Lung (tissue), 12 donors: Measurements from ENCODE around the gene IQCM. TPM values are rescaled to one million over a fixed set of nuclear protein-coding genes. Genes with fewer than 3 reads are reported as not detected.

Source experiments
- ATAC-seq: fragments of 200-7000 bp; cut with Tn5 transposase; one replicate; pipeline ENCODE4 v1.9.1; 2020; ENCODE audit warnings: moderate number of reproducible peaks; ENCODE audit not compliant: insufficient read depth, low FRiP score
- DNase-seq, 3 donors: peaks; one replicate each; pipeline ENCODE4 v3.0.0-alpha.2; 2013 to 2017
- H3K27ac ChIP-seq, 2 donors: one replicate each; pipeline ENCODE4 v1.5.1; 2013; ENCODE audit warnings: mild to moderate bottlenecking in 2 of 2, moderate library complexity in 2 of 2, control low read depth in 1 of 2, inconsistent platforms in 1 of 2, low read depth in 1 of 2, low read length in 1 of 2
- H3K27me3 ChIP-seq, 3 donors: one replicate each; pipeline ENCODE4 v1.5.1; 2013; ENCODE audit warnings: low read length in 2 of 3; ENCODE audit not compliant: control insufficient read depth in 3 of 3, insufficient read depth in 3 of 3
- H3K36me3 ChIP-seq, 4 donors: one replicate each; pipeline ENCODE4 v1.5.1; 2013; ENCODE audit warnings: low read length in 4 of 4, mild to moderate bottlenecking in 1 of 4, moderate library complexity in 1 of 4; ENCODE audit not compliant: control insufficient read depth in 4 of 4, insufficient read depth in 4 of 4
- H3K4me1 ChIP-seq, 5 donors: one replicate each; pipeline ENCODE4 v1.5.1; 2013; ENCODE audit warnings: low read length in 5 of 5, mild to moderate bottlenecking in 2 of 5, moderate library complexity in 1 of 5; ENCODE audit not compliant: control insufficient read depth in 5 of 5, insufficient read depth in 5 of 5
- H3K4me3 ChIP-seq: one replicate; pipeline ENCODE4 v1.5.1; 2013; ENCODE audit warnings: mild to moderate bottlenecking, control low read depth, moderate library complexity
- H3K9ac ChIP-seq, 2 donors: one replicate each; pipeline ENCODE4 v1.5.1; 2013; ENCODE audit warnings: low read length in 2 of 2, control low read depth in 1 of 2; ENCODE audit not compliant: insufficient read depth in 1 of 2
- H3K9me3 ChIP-seq, 4 donors: one replicate each; pipeline ENCODE4 v1.5.1; 2013; ENCODE audit warnings: low read length in 3 of 4, mild to moderate bottlenecking in 1 of 4, moderate library complexity in 1 of 4; ENCODE audit not compliant: control insufficient read depth in 4 of 4, insufficient read depth in 3 of 4
- CTCF ChIP-seq: IDR thresholded peaks from 2 replicates; pipeline ENCODE4 v1.5.1; 2012; ENCODE audit warnings: mild to moderate bottlenecking; ENCODE audit errors: control extremely low read depth, extremely low read depth
- WGBS, 2 donors: extraction: QIAGEN DNeasy Blood & Tissue Kit; methylation state at CpG; one replicate each; pipeline ENCODE4 v1.1.7; 2013; 5-methylcytosine and 5-hydroxymethylcytosine counted together
- polyA plus RNA-seq, 2 donors: library from polyadenylated mRNA; stranded (reverse); fragments of 200-250 nt; gene quantifications; one replicate each; pipeline ENCODE4 v1.2.1, GENCODE V29; 2013
- total RNA-seq, 2 donors: library from RNA; depleted of rRNA in 1 of 2; stranded (reverse); fragments of >200 nt in 1 of 2; gene quantifications; one replicate each; pipeline ENCODE4 v1.2.1, GENCODE V29; 2014 to 2021
- donor health status: control.
- donor health status: control.
- donor health status: Bipolar disorder and iron deficiency.
- donor health status: healthy.
- donor health status: DM: yes; HTN: yes; CAD: no.

IQCM gene
- total and polyA plus RNA-seq, 4 donors = not detected

DNA sequence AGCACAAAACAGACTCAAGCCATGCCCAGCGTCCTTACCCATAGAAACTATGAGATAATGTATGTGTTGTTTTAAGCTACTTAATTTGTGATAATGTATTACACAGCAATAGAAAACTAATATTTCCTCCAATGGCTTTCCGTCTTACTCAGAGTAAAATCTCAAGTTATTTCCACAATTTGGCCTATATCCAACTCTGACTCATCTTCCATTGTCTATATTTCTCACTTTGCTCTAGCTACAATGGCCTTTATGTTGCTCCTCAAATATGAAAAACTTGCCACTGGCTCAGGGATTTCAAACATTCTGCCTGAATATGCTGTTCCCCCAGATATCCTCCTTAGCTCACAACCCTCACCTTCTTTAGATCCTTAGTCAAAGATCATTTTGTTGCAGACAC lies 31.6 kb downstream of the IQCM start:
- no peaks in the 10 kb centered on the region for H3K9me3 ChIP-seq
- H3K4me3 ChIP-seq = no peak overlapping the region
- no peaks in the 10 kb centered on the region for H3K36me3 ChIP-seq
- DNase-seq (no peak), ATAC-seq (no peak)
- no peak overlapping the region for H3K9ac ChIP-seq
- H3K27me3 ChIP-seq = no peaks in the 10 kb centered on the region
- WGBS, 2 donors = 82 to 86% methylated on average over 2 of the region's 2 CpGs
- no peak overlapping the region for H3K27ac ChIP-seq
- no peaks in the 10 kb centered on the region for H3K4me1 ChIP-seq
- TF ChIP-seq CTCF = no peak

GRCh38 chr4:149781150-149781549 lies 34.5 kb downstream of the IQCM start:
- H3K27ac ChIP-seq = no peak overlapping the region
- no peak overlapping the region for H3K9ac ChIP-seq
- 79 to 82% methylated on average over 3 of the region's 3 CpGs for WGBS, 2 donors
- no peaks in the 10 kb centered on the region for H3K4me1 ChIP-seq
- H3K9me3 ChIP-seq = peaks cover 0 to 3% (median 0%) of the 10 kb centered on the region in 4 donors
- DNase-seq (no peak), ATAC-seq (no peak)
- no peak for TF ChIP-seq CTCF
- H3K36me3 ChIP-seq = no peaks in the 10 kb centered on the region
- H3K4me3 ChIP-seq = no peak overlapping the region
- H3K27me3 ChIP-seq = no peaks in the 10 kb centered on the region

GRCh38 chr4:149768477-149768876 lies 47.2 kb downstream of the IQCM start:
- no peaks in the 10 kb centered on the region for H3K36me3 ChIP-seq

More at GRCh38 chr4:149768477-149768876, 47.2 kb downstream of the IQCM start:
- TF ChIP-seq CTCF = no peak
- Histone ChIP-seq H3K27me3 (no peaks in the 10 kb centered on the region), H3K9me3 (no peaks in the 10 kb centered on the region), H3K9ac (no peak overlapping the region), H3K27ac (no peak overlapping the region), H3K4me3 (no peak overlapping the region), H3K4me1 (no peaks in the 10 kb centered on the region)
- DNase-seq (no peak), ATAC-seq (no peak)
- WGBS, 2 donors = 92 to 94% methylated on average over 2 of the region's 2 CpGs
